ENCODE results near the gene SPATA46.

Gene SPATA46

DNA sequence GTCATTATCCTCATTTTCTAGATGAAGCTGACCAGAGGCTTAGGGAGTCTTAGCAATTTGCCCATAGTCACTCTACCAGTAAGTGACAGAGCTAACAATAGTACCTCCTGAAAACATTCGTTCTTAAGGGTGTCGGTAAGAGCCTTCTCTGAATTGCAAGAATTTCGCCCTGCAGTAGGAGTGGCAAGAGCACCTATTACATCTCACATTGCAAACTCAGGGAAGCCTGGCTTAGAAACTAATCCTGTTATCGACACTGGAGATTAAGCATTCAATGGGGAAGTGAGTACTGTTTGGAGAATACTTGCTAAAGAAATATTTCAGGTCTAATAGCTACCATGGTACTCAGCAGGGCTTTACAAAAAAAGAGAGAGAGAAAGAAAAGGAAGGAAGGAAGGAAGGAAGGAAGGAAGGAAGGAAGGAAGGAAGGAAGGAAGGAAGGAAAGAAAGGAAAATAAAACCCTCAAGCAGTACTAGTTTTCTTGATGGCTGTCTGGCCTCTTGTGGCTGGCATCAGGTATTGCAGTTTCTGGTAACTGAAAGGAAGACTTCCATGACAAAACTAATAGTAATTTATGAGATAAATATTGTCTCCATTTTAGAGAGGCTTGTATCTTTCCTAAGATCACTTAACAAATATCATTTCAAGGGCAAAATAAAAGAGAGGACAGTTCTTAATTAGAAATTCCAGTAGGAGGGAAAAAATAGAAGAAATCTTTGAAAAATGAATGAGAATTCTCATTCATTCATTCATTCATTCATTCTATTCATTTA lies 15.3 kb upstream of the SPATA46 start:
- FAIRE-seq, result no peak
- peak; percentile 19 for DNase-seq (ENCODE audit: insufficient read length, low spot score)

DNA sequence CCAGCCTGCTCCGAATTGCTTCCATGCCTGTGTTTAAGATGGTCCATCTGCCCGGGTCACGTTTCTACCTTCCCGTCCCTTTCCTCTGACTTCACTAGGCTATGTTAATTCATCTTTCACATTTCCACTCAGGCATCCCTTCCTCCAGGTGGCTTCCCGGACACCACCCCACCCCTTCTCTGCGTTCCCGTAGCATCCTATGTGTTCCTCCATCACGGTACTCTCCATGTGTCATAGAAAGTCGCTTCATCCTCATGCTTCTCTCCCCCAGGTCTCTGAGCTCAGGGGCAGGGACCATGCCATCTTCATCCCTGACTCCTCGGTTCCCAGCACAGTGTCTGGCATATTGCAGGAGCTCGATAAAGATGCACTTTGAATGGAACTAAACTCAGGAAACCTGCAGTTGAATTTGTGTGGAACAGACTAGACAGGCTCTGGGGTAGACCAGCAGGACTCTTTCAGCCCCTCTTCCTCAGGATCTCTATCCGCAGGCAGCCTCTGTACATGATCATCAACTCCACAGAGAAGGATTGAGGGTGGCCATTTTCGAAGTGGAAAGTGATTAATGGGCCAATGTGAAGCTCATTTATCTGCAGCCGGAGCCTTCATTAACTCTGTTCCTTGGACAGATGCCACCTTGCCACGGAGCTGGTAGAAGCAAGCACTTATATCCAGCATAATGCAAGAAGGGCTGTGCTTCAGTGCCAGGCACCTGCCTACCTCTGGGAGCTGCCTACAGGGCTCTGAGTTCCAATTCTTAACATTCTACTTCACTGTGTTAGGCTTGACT lies 13.9 kb upstream of the SPATA46 start:
- FAIRE-seq, result no peak
- no peak for DNase-seq (ENCODE audit: insufficient read length, low spot score)

DNA sequence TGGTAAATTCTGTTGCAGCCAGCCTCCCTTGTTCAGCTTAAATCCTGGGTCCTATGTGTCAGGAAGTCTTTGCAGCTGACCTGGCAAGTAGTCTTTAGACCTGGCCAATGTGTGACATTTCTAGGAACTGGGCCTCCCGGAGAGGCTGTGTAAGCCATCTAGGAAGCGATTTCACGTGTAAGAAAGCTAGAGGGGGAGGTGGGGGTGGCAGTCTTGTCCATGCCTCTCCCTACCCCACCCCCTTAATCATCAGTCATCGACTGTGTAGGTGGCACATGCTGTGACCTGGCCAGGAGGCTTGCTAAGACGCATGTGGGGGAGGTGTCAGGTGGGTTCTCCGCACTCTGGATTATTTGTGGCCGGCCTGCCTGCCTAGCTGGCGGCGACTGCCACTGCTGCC lies 13.3 kb upstream of the SPATA46 start:
- FAIRE-seq, result no peak

DNA sequence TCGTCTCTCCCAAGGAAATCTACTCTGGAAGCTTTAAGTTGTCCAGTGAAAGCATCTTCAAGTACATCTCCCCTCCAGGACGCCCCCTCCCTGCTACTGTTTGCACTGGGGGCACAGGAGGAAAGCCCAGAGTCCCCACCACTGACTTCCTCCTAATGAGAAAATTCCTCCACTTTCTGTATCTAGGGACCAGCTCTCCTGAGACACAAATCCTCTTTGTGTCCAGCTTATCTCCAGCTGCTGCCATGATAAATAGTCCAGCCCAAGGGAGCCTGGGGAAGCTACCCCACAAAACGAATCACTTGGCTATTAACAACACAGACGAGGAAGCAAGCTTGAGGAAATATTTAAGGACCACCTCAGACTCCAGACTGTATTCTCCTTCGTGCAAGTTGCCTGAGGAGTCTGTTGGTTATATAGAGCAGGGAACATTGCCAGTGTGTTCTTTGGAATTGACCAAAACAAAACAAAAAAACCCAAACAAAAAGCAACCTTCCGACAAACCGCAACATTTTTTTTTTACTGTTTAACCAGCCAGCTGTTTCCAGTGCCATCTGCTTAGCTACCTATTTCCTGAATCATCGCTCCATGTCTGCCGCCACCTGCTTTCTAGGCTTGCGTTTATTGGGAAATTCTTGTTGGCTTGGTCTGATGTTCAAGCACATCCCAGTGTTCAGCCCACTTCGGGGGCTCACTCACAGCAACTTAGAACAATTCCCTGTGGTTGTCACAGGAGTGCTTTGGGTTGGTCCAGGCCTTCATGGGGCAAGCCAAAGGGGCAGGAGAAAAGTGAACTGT lies 12.6 kb upstream of the SPATA46 start:
- FAIRE-seq (no peak), DNase-seq (ENCODE audit: insufficient read length, low spot score) (no peak)

More for the DNA sequence above, 13.3 kb upstream of the SPATA46 start:
- no peak for DNase-seq (ENCODE audit: insufficient read length, low spot score)

DNA sequence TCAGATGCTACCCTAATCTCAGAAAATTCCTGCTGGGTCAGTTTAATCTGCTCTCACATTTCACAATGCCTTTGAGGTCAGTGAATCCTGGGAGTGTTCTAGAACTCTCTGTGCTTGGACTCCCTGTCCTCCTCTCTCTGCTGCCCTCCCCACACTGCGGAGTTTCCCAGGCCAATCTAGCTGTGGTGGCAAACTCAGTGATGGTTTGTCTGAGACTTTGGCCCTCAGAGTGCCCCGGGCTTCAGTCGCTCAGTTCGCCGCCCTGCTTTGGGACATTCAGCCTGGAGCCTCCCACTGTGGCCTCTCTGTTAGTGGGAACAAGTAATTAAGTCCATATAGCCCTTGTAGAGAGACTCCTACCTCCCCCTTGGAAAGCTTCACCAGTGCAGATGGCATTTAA lies 12.0 kb upstream of the SPATA46 start:
- no peak for DNase-seq (ENCODE audit: insufficient read length, low spot score)
- no peak for FAIRE-seq

DNA sequence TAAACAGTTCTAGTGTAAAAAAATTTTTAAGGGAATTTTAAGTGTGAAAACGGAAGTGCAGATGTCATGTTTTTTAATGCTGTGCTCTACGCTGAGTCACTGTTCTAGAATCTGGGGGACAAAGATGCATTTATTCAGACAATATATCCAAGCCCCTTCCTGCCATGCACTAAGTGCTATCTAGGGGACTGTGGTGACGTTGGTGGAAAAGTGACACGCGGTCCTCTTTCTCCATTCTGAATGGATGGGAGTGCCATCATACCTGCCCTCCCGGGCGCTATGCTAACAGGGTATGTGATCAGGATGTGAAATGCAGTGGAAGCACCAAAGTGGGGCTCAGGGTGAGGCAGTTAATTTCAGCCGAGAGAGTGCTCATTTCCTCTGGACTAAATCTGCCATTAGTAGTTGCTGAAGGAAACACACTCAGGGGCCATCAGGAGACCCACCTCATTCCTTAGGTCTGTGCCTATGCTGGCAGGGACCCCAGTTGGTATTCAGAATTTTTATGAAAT lies 11.5 kb upstream of the SPATA46 start:
- DNase-seq (ENCODE audit: insufficient read length, low spot score) (no peak), FAIRE-seq (no peak)

DNA sequence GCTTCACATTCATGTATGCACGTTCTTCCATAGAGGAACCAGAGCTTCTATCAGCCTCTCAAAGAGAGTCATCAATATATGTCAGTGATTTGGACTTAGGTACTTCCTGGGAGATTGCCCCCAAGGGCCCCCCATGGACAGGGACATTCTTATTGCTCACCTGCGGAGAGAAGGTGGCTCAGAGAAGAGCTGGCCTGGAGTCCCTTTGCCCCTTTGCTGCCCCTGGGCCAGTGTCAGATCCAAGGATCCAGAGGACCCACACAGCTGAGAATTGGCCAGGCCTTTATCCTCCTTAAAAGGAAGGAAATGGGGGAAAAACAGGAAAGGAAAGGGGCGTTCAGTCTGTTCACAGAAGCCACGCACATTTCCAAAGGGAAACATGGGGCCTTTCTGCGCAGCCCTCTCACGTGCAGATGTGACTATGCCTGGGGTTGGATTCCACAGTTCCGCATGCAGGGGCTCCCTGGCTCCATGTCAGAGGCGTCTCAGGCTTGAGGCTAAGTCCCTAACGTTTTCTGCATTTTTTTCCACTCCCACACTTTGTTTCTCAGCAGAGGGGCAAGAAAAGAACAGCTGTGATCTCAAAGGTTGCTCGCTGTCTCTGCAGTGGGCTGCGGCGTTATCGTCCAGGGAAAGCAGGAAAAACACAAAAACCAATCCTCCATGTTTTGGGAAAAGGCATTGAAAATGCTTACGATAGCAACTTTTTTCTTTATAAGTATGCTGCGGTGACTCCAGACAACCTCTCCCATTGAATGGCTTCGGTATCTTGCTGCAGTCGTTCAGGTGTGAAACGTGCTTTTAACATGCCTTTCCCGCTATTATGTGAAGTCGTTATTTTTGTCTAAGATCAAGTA lies 10.8 kb upstream of the SPATA46 start:
- FAIRE-seq, result no peak
- no peak for DNase-seq (ENCODE audit: insufficient read length, low spot score)

DNA sequence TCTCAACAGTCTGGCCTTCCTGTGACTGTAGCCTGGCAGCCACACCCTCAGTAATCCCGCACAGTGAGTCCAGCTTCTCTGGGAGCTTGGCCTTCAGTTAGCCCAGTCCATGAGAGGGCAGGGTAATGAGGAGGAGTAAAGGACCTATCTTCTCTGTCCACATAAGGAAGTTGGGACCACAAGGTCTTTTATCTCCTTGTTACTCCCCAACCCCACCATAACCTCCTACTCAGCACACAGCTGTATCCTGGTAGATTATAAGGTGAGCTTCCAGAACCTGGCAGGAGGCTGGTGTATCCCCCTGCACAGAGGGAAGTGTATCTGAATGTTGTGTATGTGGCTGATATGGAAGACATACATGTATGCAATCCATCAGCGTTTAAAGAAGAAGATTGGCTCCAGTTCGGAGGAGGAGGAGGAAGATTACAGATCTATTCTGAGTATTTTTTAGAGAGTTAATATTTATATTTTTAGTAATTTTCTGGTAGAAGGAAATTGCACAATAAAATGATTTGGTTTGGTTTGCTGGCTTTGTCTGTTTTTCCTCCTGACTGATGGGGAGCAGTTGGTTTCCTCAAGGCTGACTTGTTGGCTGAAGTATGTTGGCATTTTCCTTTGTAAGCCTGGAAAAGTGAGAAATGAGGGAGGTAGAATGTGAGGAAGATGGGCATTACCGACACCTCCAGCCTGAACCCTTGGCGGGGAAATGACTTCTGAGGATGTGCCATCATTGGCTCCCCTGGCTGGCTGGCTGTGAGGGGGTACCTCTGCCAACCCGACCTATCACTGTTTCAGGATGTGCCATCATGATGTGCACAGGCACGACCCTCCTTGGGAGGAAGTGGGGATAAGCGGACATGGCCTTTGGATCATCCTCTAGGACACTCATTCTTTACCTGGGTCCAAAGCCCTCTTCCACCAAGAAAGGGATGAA lies 9.9 kb upstream of the SPATA46 start:
- no peak for FAIRE-seq
- DNase-seq (ENCODE audit: insufficient read length, low spot score), result no peak

DNA sequence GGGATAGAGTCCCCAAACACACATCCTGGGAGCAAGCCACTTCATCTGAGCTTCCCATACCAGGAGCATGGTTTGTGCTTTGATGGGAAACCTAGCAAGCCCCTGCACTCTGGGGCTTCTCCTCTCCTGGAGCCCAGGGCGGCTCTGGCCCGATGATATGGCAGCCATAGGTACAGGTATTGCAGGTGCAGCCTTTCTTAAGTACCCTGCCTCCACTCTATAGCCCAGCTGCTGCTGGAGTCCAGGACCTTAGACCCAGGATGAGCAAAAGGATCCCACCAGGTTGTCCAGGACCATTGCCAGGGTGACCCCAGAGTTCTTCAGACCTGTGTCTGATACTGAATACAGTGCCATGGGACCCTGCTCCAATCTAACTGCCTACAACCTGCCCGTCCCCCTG lies 9.0 kb upstream of the SPATA46 start:
- DNase-seq (ENCODE audit: insufficient read length, low spot score) (no peak), FAIRE-seq (no peak)

DNA sequence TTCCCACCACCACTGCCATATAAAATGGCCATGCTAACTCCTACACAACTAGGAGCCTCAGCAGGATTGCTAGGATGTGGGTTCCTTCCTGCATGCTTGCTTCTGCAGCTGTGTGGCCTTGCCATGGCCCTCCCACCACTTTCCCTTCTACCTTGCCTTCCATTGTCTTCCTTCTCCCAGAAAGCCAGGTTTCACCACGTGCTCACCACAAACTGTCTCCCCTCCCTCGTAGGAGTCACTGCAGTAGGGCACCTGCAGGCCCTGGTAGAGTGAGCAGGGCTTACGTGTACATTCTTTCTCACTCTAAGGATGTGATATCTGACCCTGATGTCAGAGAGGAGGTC lies 8.6 kb upstream of the SPATA46 start:
- DNase-seq (ENCODE audit: insufficient read length, low spot score) (no peak), FAIRE-seq (no peak)

DNA sequence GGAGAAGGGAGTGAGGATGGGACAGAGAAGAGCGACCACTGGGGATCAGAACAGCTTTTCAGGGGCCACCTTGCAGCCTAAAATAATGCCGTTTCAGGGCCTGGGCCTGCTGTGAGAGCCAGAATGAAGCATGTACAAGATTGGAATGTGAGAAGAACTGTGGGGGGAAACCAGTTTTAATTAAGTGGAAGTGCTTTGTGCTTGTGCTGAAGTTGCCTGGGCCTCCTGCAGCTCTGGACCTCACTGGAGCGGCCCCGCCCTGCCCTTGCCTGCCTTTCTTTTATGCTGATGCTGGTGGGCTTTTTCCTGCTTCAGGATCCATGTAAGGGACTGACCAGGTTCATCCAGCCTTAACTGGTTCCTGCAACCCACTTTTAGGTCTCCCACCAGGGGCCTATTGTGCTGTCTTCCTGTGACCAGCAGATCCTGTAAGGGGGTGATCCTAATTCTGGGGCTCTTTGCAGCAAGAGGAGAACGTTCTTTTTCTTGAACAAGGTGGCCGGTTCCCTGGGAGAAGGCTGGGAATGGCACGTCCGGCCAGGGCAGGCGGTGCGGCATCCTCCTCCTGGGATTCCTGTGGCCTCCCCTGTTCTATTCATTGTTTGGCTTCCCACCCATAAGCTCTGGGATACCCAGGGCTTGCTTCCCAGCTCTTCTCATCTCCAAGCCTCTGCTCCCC lies 8.1 kb upstream of the SPATA46 start:
- DNase-seq (ENCODE audit: insufficient read length, low spot score) (no peak), FAIRE-seq (no peak)

DNA sequence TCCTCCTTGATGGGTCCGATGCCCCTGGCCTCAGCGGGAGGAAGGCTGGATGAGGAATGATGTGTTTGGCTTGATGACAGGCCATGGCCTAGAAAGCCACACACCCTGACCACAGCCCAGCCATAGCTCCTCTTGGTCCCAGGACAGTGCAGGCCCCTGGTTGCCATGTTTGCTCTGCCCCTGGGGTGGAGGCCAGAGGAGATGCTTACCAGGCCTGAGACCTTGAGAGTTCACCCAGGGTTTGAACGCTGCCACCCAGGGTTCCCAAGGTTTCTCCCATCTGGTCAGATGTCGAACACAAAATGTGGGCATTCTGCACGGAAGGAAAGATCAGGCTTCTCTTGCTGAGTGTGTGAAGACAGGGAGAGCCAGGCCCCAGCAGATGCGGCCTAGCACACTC lies 7.5 kb upstream of the SPATA46 start:
- FAIRE-seq, result no peak

DNA sequence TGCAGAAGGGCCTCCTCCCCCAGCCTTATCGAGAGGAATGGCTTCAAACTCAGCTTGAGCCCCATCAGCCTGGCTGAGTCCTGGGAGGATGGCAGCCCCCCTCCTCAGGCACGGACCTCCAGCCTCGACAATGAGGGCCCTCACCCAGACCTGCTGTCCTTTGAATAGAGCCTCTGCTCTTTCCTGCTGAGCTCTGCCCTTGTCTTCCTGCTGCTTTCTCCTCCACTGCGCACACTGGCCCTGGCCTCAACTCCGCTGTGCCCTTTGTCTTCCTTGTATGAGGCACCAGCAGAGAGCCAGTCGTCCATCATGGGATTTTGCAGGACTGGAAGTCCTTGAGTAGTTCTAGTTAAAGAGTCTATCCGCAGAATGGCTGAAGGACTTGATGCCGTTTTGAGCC lies 6.9 kb upstream of the SPATA46 start:
- DNase-seq (ENCODE audit: insufficient read length, low spot score), result no peak
- no peak for FAIRE-seq

More for the DNA sequence above, 7.5 kb upstream of the SPATA46 start:
- no peak for DNase-seq (ENCODE audit: insufficient read length, low spot score)

DNA sequence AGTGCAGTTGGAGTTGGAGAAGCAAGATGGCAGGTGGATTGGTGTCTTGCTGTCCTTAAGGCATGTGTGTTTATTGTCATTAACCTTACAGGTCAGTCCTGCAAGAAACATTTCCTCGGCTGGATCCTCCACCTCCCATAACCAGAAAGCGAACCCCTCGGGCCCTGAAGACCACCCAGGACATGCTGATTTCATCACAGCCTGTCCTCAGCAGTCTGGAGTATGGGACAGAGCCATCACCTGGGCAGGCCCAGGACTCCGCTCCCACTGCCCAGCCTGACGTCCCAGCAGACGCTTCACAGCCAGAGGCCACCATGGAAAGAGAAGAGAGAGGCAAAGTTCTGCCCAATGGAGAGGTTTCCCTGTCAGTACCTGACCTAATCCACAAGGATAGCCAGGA lies 6.4 kb upstream of the SPATA46 start:
- FAIRE-seq (no peak), DNase-seq (ENCODE audit: insufficient read length, low spot score) (no peak)

DNA sequence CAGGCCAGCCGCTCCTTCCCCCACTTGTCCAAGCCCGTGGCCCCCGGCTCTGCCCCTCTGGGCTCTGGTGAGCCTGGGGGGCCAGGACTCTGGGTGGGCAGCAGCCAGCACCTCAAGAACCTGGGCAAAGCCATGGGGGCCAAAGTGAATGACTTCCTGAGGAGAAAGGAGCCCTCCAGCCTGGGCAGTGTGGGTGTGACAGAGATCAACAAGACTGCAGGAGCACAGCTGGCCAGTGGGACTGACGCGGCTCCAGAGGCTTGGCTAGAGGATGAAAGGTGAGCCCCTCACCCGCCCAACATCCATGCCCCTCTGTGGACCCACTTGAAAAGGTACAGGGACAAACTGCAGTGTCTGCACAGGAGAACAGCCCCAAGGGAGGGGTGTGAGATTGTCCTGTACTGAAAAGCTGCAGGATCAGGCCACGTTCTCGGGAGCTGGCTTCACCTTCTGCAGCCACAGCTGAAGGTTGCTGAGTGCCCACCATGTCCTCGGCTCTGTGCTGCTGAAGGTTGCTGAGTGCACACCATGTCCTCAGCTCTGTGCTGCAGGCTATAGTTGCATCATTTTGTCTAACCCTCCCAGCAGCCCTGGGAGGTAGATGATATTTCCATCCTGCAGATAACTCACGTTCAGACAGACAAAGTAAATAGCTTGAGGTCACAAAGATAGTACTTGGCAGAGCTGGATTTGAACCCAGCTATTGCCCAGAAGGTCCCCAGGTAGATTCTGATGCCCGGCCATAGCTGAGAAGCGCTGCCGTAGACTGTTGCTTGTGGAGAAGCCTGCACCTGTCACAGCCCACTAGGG lies 5.5 kb upstream of the SPATA46 start:
- DNase-seq (ENCODE audit: insufficient read length, low spot score) (no peak), FAIRE-seq (no peak)

DNA sequence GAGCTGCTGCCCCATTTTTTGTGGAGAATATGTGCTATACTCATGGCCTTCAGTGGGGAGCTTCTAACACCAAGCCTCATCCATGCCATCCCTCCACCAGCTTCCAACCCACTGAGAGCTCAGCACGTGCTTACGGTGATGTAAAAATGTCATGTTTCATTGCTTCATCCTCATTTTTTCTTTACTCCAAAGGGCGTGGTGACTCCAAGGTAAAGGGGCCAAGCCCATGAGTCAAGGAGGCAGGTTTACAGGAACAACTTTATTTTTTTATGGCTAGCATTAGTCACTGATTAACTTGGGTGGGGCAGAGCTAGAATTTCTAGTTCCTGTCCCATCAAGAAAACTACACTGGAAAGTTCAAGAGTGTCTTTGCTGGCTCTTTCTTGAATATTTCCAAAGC lies 4.7 kb upstream of the SPATA46 start, which contains the start of gene C1orf226:
TSS of gene C1orf226 (plus strand) at position 346 of the 400 bp plus-strand sequence. CDS start 174 bp downstream, outside the sequence.
- no peak for DNase-seq (ENCODE audit: insufficient read length, low spot score)
- FAIRE-seq, result no peak

DNA sequence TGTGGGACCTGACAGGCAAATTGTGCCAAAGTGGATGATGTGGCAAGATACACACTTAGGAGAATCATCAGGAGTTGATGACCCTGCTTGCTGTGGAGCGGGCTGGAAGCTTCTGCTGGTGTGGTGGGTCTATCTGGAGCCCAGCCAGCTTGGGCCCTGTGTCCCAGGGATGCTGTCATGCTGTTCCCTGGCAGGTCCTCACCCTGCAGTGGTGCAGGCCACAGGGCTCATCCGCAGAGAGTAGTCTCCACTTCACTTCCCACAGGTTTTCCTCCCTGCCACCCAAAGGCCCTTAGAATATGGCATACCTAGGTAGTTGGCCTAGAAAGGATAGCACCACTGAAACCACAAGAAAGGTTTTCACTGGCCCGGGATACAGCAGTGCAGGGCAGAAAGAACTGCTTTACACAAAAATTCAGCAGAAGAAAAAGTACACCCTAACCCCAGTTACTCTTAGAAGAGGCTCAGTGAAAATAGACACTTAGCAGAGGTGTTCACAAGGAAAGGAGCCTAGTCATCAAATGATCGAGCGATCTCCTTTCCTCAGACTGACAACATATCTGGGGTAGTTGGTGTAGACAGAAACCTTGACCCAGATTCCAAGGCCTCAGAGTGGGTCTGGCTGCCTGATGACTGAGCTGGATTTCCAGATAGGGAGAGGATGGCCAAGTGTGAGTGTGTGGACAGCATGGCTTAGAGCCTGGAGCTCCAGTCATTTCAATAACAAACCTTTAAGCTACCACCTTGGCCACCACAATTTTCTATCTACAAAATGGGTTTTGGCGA lies 3.6 kb upstream of the SPATA46 start:
- DNase-seq (ENCODE audit: insufficient read length, low spot score), result no peak

More for the DNA sequence above, 3.6 kb upstream of the SPATA46 start:
- FAIRE-seq, result no peak
